GM23338 (cell line): ENCODE results near the gene TEDC2. TPM values are rescaled to one million over a fixed set of nuclear protein-coding genes. Genes with fewer than 3 reads are reported as not detected.

Experiments used
- ATAC-seq: fragments of 200-7000 bp; cut with Tn5 transposase; 3 replicates; pipeline ENCODE4 v1.9.1; 2020
- DNase-seq: peaks from one replicate; pipeline ENCODE4 v3.0.0-alpha.2; 2015; ENCODE audit warnings: low spot score
- H2AFZ ChIP-seq: fragments of 200-600 bp; sonication (generic); 2 replicates; pipeline ENCODE4 v1.8.0; 2016; ENCODE audit warnings: antibody characterized with exemption, mild to moderate bottlenecking, moderate library complexity
- H3F3A ChIP-seq: fragments of 200-600 bp; sonication (generic); replicated peaks from 2 replicates; pipeline ENCODE4 v1.8.0; 2017; ENCODE audit warnings: antibody characterized with exemption, mixed run types, low read depth
- H3K27ac ChIP-seq: fragments of 200-600 bp; sonication (generic); 2 replicates; pipeline ENCODE4 v1.6.1; 2016; ENCODE audit warnings: low read depth
- H3K27me3 ChIP-seq: fragments of 200-600 bp; sonication (generic); 2 replicates; pipeline ENCODE4 v1.8.0; 2016; ENCODE audit warnings: mild to moderate bottlenecking, mixed run types, moderate library complexity; ENCODE audit not compliant: insufficient read depth
- H3K36me3 ChIP-seq: fragments of 200-600 bp; sonication (generic); 2 replicates; pipeline ENCODE4 v1.8.0; 2016; ENCODE audit warnings: mild to moderate bottlenecking; ENCODE audit not compliant: insufficient read depth
- H3K4me1 ChIP-seq: fragments of 200-600 bp; sonication (generic); 2 replicates; pipeline ENCODE4 v1.8.0; 2016; ENCODE audit warnings: mild to moderate bottlenecking, moderate library complexity; ENCODE audit not compliant: insufficient read depth
- H3K4me2 ChIP-seq: fragments of 200-600 bp; sonication (generic); 2 replicates; pipeline ENCODE4 v1.7.1; 2017; ENCODE audit warnings: mixed run types
- H3K4me3 ChIP-seq: fragments of 200-600 bp; sonication (generic); 2 replicates; pipeline ENCODE4 v1.6.1; 2016; ENCODE audit warnings: mixed run types
- H3K79me2 ChIP-seq: fragments of 200-600 bp; sonication (generic); replicated peaks from 2 replicates; pipeline ENCODE4 v1.8.0; 2017; ENCODE audit warnings: mild to moderate bottlenecking; ENCODE audit not compliant: insufficient read depth
- H3K9me2 ChIP-seq: fragments of 200-600 bp; sonication (generic); 2 replicates; pipeline ENCODE4 v1.8.0; 2017; ENCODE audit not compliant: insufficient read depth
- H4K20me1 ChIP-seq: fragments of 200-600 bp; sonication (generic); replicated peaks from 2 replicates; pipeline ENCODE4 v1.8.0; 2017; ENCODE audit warnings: mild to moderate bottlenecking; ENCODE audit not compliant: insufficient read depth
- H3K27ac Mint-ChIP-seq: 2 replicates; pipeline ENCODE4 v1.8.0; 2020; ENCODE audit warnings: inconsistent platforms, mild to moderate bottlenecking, moderate library complexity, mixed read lengths
- H3K27me3 Mint-ChIP-seq: 3 replicates; pipeline ENCODE4 v1.8.0; 2022; ENCODE audit warnings: low read depth, mild to moderate bottlenecking, moderate library complexity, mixed read lengths, inconsistent platforms; ENCODE audit not compliant: insufficient read depth, poor library complexity
- H3K36me3 Mint-ChIP-seq: 3 replicates; pipeline ENCODE4 v1.8.0; 2021; ENCODE audit warnings: low read depth, mild to moderate bottlenecking, inconsistent platforms, moderate library complexity, mixed read lengths
- H3K4me1 Mint-ChIP-seq: 3 replicates; pipeline ENCODE4 v1.8.0; 2020; ENCODE audit warnings: mild to moderate bottlenecking, inconsistent platforms, mixed read lengths
- H3K4me3 Mint-ChIP-seq: 3 replicates; pipeline ENCODE4 v1.8.0; 2021; ENCODE audit warnings: moderate library complexity, mild to moderate bottlenecking, inconsistent platforms, mixed read lengths
- H3K9me3 Mint-ChIP-seq: 3 replicates; pipeline ENCODE4 v1.8.0; 2020; ENCODE audit warnings: moderate library complexity, mild to moderate bottlenecking, inconsistent platforms, mixed read lengths
- CREB1 ChIP-seq: fragments of 250-450 bp; sonication (Bioruptor Pico); IDR thresholded peaks from 2 replicates; pipeline ENCODE4 v1.5.0; 2020; ENCODE audit warnings: low read depth, mild to moderate bottlenecking, moderate library complexity
- EZH2phosphoT487 ChIP-seq: fragments of 200-600 bp; sonication (generic); IDR thresholded peaks from one replicate; pipeline ENCODE4 v1.8.1; 2018; ENCODE audit warnings: antibody characterized with exemption; ENCODE audit not compliant: unreplicated experiment
- JUNB ChIP-seq: IDR thresholded peaks from one replicate; pipeline ENCODE4 v1.6.1; 2016; ENCODE audit warnings: antibody characterized with exemption; ENCODE audit not compliant: unreplicated experiment
- POLR2AphosphoS5 ChIP-seq: IDR thresholded peaks from 2 replicates; pipeline ENCODE4 v1.6.1; 2016; ENCODE audit warnings: antibody characterized with exemption, low read depth
- REST ChIP-seq: IDR thresholded peaks from one replicate; pipeline ENCODE4 v1.6.1; 2018; ENCODE audit warnings: antibody characterized with exemption; ENCODE audit not compliant: unreplicated experiment
- STAT1 ChIP-seq: IDR thresholded peaks from one replicate; pipeline ENCODE4 v1.6.1; 2016; ENCODE audit warnings: antibody characterized with exemption; ENCODE audit not compliant: unreplicated experiment
- ZNF114 ChIP-seq: fragments of 250-450 bp; sonication (Bioruptor Pico); IDR thresholded peaks from 2 replicates; pipeline ENCODE4 v1.5.0; 2020; ENCODE audit warnings: mild to moderate bottlenecking, moderate library complexity
- ZNF331 ChIP-seq: fragments of 250-450 bp; sonication (Bioruptor Pico); IDR thresholded peaks from 2 replicates; pipeline ENCODE4 v1.5.0; 2020; ENCODE audit warnings: low read depth, mild to moderate bottlenecking, moderate library complexity
- polyA plus RNA-seq: library from polyadenylated mRNA; unstranded; fragments of >200 nt; fragmentation: Nextera tagmentation; extraction: Ambion mirVana; gene quantifications from 2 replicates; pipeline ENCODE4 v1.2.1, GENCODE V29; 2016
- total RNA-seq: library from RNA; depleted of rRNA; stranded (reverse); fragments of >200 nt; shearing (Covaris generic); gene quantifications from 2 replicates; pipeline ENCODE4 v1.2.3, GENCODE V29; 2014
- TF ChIP-seq, protein P1 (sequence below), 2 experiments: fragments of 200-600 bp in 1 of 2; sonication (generic) in 1 of 2; conservative IDR thresholded peaks; 2 replicates each; pipeline versions ENCODE4 v1.5.1 to v1.6.1; 2016 to 2017; ENCODE audit warnings: antibody characterized with exemption in 2 of 2, low read depth in 2 of 2, mild to moderate bottlenecking in 2 of 2, moderate library complexity in 1 of 2
- TF ChIP-seq, protein P2 (sequence below): IDR thresholded peaks from 2 replicates; pipeline ENCODE4 v1.6.1; 2016; ENCODE audit warnings: antibody characterized with exemption

TEDC2 gene
- total and polyA plus RNA-seq, 2 experiments from 2014 or later = 50.6 to 98.9 TPM

DNA sequence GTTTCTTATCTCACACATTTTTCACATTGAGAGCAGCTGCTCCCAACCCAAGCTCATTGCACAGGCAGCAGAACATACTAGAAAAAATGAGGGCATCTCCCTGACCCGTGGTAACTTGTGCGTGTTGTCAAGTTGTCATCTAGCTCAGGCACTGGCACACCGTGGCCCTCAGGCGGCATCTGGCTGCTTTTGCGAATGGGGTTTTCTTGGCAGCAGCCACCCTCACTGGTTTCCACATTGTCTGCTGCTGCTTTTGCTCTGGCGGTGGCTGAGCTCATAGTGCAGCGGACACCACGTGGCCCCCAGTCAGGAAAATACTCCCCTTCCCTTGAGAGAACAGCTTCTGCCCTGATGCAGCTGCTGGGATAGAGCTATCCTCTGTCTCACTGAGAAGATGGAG lies 9.4 kb upstream of the TEDC2 start (continued):
- TF ChIP-seq, protein P1, sequence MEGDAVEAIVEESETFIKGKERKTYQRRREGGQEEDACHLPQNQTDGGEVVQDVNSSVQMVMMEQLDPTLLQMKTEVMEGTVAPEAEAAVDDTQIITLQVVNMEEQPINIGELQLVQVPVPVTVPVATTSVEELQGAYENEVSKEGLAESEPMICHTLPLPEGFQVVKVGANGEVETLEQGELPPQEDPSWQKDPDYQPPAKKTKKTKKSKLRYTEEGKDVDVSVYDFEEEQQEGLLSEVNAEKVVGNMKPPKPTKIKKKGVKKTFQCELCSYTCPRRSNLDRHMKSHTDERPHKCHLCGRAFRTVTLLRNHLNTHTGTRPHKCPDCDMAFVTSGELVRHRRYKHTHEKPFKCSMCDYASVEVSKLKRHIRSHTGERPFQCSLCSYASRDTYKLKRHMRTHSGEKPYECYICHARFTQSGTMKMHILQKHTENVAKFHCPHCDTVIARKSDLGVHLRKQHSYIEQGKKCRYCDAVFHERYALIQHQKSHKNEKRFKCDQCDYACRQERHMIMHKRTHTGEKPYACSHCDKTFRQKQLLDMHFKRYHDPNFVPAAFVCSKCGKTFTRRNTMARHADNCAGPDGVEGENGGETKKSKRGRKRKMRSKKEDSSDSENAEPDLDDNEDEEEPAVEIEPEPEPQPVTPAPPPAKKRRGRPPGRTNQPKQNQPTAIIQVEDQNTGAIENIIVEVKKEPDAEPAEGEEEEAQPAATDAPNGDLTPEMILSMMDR (conservative IDR thresholded peaks at IDR 0.05; ENCODE audit: low read depth in 2 of 2) = no peak
- TF ChIP-seq JUNB (no peak), EZH2phosphoT487 (no peak), REST (no peak), ZNF331 (CRISPR knock-in tag) (no peak), POLR2AphosphoS5 (no peak), ZNF114 (CRISPR knock-in tag) (no peak), CREB1 (CRISPR knock-in tag) (no peak), STAT1 (no peak)
- TF ChIP-seq, protein P2, sequence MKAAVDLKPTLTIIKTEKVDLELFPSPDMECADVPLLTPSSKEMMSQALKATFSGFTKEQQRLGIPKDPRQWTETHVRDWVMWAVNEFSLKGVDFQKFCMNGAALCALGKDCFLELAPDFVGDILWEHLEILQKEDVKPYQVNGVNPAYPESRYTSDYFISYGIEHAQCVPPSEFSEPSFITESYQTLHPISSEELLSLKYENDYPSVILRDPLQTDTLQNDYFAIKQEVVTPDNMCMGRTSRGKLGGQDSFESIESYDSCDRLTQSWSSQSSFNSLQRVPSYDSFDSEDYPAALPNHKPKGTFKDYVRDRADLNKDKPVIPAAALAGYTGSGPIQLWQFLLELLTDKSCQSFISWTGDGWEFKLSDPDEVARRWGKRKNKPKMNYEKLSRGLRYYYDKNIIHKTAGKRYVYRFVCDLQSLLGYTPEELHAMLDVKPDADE = no peak

DNA sequence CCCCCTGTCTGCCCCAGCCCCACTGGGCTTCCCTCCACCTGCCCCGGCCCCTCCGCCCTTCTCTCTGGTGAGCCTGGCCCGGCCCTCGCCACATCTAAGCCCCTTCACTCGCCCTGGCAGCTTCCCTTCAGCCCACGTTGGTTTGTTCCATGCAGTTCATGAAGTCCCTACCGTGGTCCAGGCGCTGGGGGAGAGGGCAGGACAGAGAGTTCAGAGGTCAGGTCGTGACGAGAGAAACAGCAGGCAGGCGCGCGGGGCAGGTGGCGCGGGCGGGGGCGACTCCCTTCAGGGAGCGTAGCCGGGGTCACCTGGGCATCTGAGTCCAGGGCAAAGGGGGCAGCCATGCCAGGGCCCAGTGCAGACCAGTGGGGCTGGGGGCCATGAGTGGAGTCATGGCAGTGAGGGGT lies 8.9 kb upstream of the TEDC2 start:
- H2AFZ ChIP-seq = no peak overlapping the region
- Mint-ChIP-seq H3K27ac (no peak overlapping the region), H3K4me1 (no peaks in the 10 kb centered on the region), H3K4me3 (no peak overlapping the region), H3K9me3 (no peaks in the 10 kb centered on the region), H3K36me3 (peaks cover 71% of the 10 kb centered on the region), H3K27me3 (peaks cover 17% of the 10 kb centered on the region)
- H3F3A ChIP-seq = 0 out of 2 replicates have a peak, but pooled peaks cover 2% of the 10 kb centered on the region
- H3K36me3 ChIP-seq = peaks cover 23% of the 10 kb centered on the region
- H3K4me3 ChIP-seq = no peak overlapping the region
- no peak overlapping the region for H3K27ac ChIP-seq
- no peak overlapping the region for H3K4me2 ChIP-seq
- ATAC-seq = no peak
- H3K27me3 ChIP-seq = no peaks in the 10 kb centered on the region
- TF ChIP-seq CREB1 (CRISPR knock-in tag) (no peak), ZNF114 (CRISPR knock-in tag) (no peak)
- no peak for DNase-seq
- H3K9me2 ChIP-seq = no peaks in the 10 kb centered on the region
- H3K79me2 ChIP-seq = no peaks in the 10 kb centered on the region
- no peaks in the 10 kb centered on the region for H3K4me1 ChIP-seq
- no peaks in the 10 kb centered on the region; the same call in 1 of the 2 replicates for H4K20me1 ChIP-seq
